HUES48 (cell line): ENCODE results near the gene DHCR7.
A peak's percentile ranks its signal among the peaks of the same experiment; 100 is the strongest.

Experiments used
- H3K27ac ChIP-seq: one replicate; pipeline ENCODE4 v1.7.0; 2013; ENCODE audit warnings: low read depth, low read length, inconsistent platforms
- H3K27me3 ChIP-seq: 2 replicates; pipeline ENCODE4 v1.6.1; 2013; ENCODE audit warnings: mild to moderate bottlenecking, low read length; ENCODE audit not compliant: control insufficient read depth, insufficient read depth
- H3K36me3 ChIP-seq: 2 replicates; pipeline ENCODE4 v1.6.1; 2013; ENCODE audit warnings: low read length; ENCODE audit not compliant: control insufficient read depth, insufficient read depth
- H3K4me1 ChIP-seq: 2 replicates; pipeline ENCODE4 v1.6.1; 2013; ENCODE audit warnings: mild to moderate bottlenecking, low read length; ENCODE audit not compliant: control insufficient read depth, insufficient read depth
- H3K4me3 ChIP-seq: 2 replicates; pipeline ENCODE4 v1.5.1; 2013; ENCODE audit warnings: mild to moderate bottlenecking, low read depth, low read length
- H3K9ac ChIP-seq: 2 replicates; pipeline ENCODE4 v1.6.1; 2013; ENCODE audit warnings: mild to moderate bottlenecking, low read depth, low read length, moderate library complexity
- H3K9me3 ChIP-seq: 2 replicates; pipeline ENCODE4 v1.6.1; 2013; ENCODE audit warnings: low read length; ENCODE audit not compliant: control insufficient read depth, insufficient read depth

The DHCR7 gene

GRCh38 chr11:71453918-71454304 is 5.7 kb upstream of the DHCR7 start:
- Histone ChIP-seq H3K4me3 (peak overlapping the region; percentile 85), H3K27me3 (no peaks in the 10 kb centered on the region), H3K4me1 (peaks cover 17% of the 10 kb centered on the region), H3K9me3 (no peaks in the 10 kb centered on the region), H3K36me3 (peaks cover 37% of the 10 kb centered on the region), H3K9ac (no peak overlapping the region), H3K27ac (no peak overlapping the region)

GRCh38 chr11:71453037-71453917 is 5.1 kb upstream of the DHCR7 start, which contains the start of gene NADSYN1:
TSS of gene NADSYN1 (plus strand) at chr11:71453203. CDS start at chr11:71453297, 94 bp downstream.
- peak within 1 kb of the TSS; percentile 43 for H3K27ac ChIP-seq
- H3K36me3 ChIP-seq = peaks cover 30% of the 10 kb centered on the region
- peaks cover 17% of the 10 kb centered on the region for H3K4me1 ChIP-seq

GRCh38 chr11:71452199-71453036 is 4.2 kb upstream of the DHCR7 start:
- Histone ChIP-seq H3K27me3 (no peaks in the 10 kb centered on the region), H3K36me3 (peaks cover 22% of the 10 kb centered on the region), H3K27ac (peak overlapping the region; percentile 43), H3K4me1 (peaks cover 17% of the 10 kb centered on the region), H3K9me3 (no peaks in the 10 kb centered on the region), H3K9ac (peak overlapping the region; percentile 42; the same call in 1 of the 2 replicates), H3K4me3 (peak overlapping the region; percentile 85)

More at GRCh38 chr11:71453037-71453917, 5.1 kb upstream of the DHCR7 start, which contains the start of gene NADSYN1:
- H3K9ac ChIP-seq = peak within 1 kb of the TSS; percentile 58
- peak within 1 kb of the TSS; percentile 85 for H3K4me3 ChIP-seq
- no peaks in the 10 kb centered on the region for H3K9me3 ChIP-seq
- H3K27me3 ChIP-seq = no peaks in the 10 kb centered on the region

- peak overlapping the region; percentile 85 for H3K4me3 ChIP-seq
- H3K27ac ChIP-seq = no peak overlapping the region
- peaks cover 23% of the 10 kb centered on the region for H3K36me3 ChIP-seq
- H3K9ac ChIP-seq = no peak overlapping the region
- H3K4me1 ChIP-seq = peaks cover 17% of the 10 kb centered on the region
- no peaks in the 10 kb centered on the region for H3K27me3 ChIP-seq
- H3K9me3 ChIP-seq = no peaks in the 10 kb centered on the region
Measured at GRCh38 chr11:71451596-71452198, 3.5 kb upstream of the DHCR7 start.

- no peak overlapping the region for H3K9ac ChIP-seq
- no peaks in the 10 kb centered on the region for H3K27me3 ChIP-seq
- H3K27ac ChIP-seq = no peak overlapping the region
- H3K4me3 ChIP-seq = no peak overlapping the region
- H3K9me3 ChIP-seq = no peaks in the 10 kb centered on the region
- peaks cover 24% of the 10 kb centered on the region for H3K36me3 ChIP-seq
- peaks cover 17% of the 10 kb centered on the region for H3K4me1 ChIP-seq
Measured at GRCh38 chr11:71450939-71451338, 2.7 kb upstream of the DHCR7 start.

GRCh38 chr11:71450507-71450906 is 2.3 kb upstream of the DHCR7 start:
- peaks cover 17% of the 10 kb centered on the region for H3K4me1 ChIP-seq
- H3K36me3 ChIP-seq = peaks cover 24% of the 10 kb centered on the region
- H3K27me3 ChIP-seq = no peaks in the 10 kb centered on the region
- no peak overlapping the region for H3K9ac ChIP-seq
- no peak overlapping the region for H3K4me3 ChIP-seq
- no peaks in the 10 kb centered on the region for H3K9me3 ChIP-seq
- no peak overlapping the region for H3K27ac ChIP-seq

- Histone ChIP-seq H3K36me3 (peaks cover 27% of the 10 kb centered on the region), H3K27me3 (no peaks in the 10 kb centered on the region), H3K4me1 (peaks cover 17% of the 10 kb centered on the region), H3K27ac (no peak overlapping the region), H3K9ac (peak overlapping the region; percentile 22; the same call in 1 of the 2 replicates), H3K4me3 (peak overlapping the region; percentile 81), H3K9me3 (no peaks in the 10 kb centered on the region)
Measured at GRCh38 chr11:71449596-71449995, 1.4 kb upstream of the DHCR7 start.

- Histone ChIP-seq H3K4me1 (peaks cover 17% of the 10 kb centered on the region), H3K9ac (peak overlapping the region; percentile 61), H3K4me3 (peak overlapping the region; percentile 81), H3K27ac (peak overlapping the region; percentile 68), H3K9me3 (no peaks in the 10 kb centered on the region), H3K36me3 (peaks cover 45% of the 10 kb centered on the region), H3K27me3 (no peaks in the 10 kb centered on the region)
Measured at GRCh38 chr11:71447791-71448256, 369 bp downstream of the DHCR7 start.

- Histone ChIP-seq H3K36me3 (peaks cover 51% of the 10 kb centered on the region), H3K9me3 (no peaks in the 10 kb centered on the region), H3K27me3 (no peaks in the 10 kb centered on the region), H3K27ac (peak overlapping the region; percentile 68), H3K9ac (peak overlapping the region; percentile 61), H3K4me3 (peak overlapping the region; percentile 81), H3K4me1 (peaks cover 12% of the 10 kb centered on the region)
Measured at GRCh38 chr11:71446942-71447688, 1.1 kb downstream of the DHCR7 start.

- H3K9me3 ChIP-seq = no peaks in the 10 kb centered on the region
- no peak overlapping the region for H3K9ac ChIP-seq
- no peaks in the 10 kb centered on the region for H3K27me3 ChIP-seq
- no peak overlapping the region for H3K4me3 ChIP-seq
- 0 out of 2 replicates have a peak, but pooled peaks cover 5% of the 10 kb centered on the region for H3K4me1 ChIP-seq
- H3K27ac ChIP-seq = no peak overlapping the region
- H3K36me3 ChIP-seq = peaks cover 61% of the 10 kb centered on the region
Measured at GRCh38 chr11:71446150-71446549, 2.0 kb downstream of the DHCR7 start.
